ENCODE measurements around the gene PRR13.
"Not testable (repeated sequence)": the region's sequence is repeated elsewhere in the genome, so short reads cannot be mapped to it uniquely, and the experiment has no call there.

Gene PRR13

DNA sequence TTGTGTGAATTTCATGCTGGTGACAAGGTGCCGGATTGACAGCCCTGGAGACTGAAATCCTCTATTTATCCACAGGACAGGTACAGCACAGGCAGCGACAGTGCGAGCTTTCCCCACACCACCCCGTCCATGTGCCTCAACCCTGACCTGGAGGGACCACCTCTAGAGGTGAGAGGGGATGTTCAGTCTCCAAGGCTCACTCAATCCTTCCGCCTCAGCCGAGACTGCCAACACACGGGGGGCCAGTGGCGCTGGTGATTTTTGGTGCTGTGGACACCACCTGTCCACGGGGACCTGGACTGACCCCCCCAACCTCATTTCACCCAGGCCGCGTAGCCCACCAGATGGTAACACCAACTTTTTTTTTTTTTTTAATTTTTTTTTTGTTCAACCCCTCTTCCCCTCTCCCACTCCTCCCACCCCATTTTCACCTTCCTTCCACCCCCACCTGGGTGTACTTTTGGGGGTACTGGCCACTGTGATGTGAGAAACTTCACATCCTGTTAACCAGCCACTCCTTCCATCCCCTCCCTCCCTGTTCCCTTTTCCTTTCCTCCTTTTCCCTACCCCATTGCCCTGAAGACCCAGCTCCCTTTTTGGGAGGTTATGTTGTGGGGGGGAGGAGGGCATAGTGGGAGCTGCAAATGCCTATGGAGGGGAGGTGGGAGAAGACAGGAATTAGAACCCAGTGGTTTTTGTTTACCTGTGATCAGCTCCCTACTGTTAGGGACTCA, 23.3 kb downstream of the PRR13 start:
- DNase-seq = no peak
- in situ Hi-C loops (cut with MboI; ENCODE audit: low pct_unique_long_range_greater_than_20kb, low sequenced_read_pairs) = no loop called here

DNA sequence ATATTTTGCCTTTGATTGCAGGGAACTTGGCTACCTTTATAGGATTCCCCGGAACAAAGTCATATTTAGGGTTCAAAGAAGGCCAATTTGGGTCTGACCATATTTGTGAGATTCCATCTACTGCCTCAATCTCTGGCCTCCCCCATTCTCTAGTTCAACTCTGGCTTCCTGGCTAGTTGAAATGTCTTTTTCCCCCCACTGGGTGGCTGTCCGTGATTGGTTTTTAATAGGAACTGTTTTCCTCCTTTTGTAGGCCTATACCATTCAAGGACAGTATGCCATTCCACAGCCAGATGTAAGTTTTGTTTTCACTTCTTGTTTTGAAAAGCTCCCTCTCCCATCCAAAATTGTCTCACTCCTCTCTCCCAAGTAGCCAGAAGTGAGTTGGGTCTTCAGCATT, 24.1 kb downstream of the PRR13 start:
- in situ Hi-C loops (cut with MboI; ENCODE audit: low pct_unique_long_range_greater_than_20kb, low sequenced_read_pairs) = no loop called here
- no peak for DNase-seq

DNA sequence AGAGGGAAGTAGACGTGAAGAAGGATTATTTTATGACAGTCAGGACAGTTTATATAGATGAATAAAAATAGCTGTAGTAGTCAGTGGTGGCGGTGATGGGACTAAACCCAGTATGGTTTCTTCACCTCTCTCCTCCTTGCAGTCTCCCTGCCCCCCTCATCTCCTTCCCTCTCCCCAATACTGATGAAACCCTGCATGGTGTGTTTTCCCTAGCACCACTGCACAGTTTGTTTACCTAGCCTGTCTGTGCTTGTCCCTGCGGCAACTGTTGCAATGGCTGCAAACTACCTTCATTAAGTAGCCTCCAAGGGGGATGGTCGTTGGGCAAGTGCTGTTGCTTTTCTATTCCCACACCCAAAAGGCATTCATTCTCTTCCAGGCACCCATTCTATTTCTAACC, 25.1 kb downstream of the PRR13 start:
- DNase-seq = no peak
- in situ Hi-C loops (cut with MboI; ENCODE audit: low pct_unique_long_range_greater_than_20kb, low sequenced_read_pairs) = no loop called here

DNA sequence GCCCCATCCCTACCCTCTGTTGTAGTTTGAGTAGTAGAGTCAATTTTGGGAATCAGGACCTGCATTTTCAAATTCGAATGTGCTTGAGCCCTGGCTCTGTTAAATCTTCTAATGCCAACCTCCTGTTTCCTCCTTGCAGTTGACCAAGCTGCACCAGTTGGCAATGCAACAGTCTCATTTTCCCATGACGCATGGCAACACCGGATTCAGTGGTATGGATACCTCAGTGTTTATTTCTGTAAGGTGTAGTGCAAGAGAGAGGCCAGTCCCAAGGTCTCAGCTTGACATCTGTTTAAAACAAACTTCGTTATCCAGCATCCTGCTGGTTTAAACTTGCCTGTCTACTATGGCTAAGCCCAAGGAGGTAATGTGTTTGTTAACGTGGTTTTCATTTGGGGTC, 25.5 kb downstream of the PRR13 start:
- in situ Hi-C loops (cut with MboI; ENCODE audit: low pct_unique_long_range_greater_than_20kb, low sequenced_read_pairs) = no loop called here

DNA sequence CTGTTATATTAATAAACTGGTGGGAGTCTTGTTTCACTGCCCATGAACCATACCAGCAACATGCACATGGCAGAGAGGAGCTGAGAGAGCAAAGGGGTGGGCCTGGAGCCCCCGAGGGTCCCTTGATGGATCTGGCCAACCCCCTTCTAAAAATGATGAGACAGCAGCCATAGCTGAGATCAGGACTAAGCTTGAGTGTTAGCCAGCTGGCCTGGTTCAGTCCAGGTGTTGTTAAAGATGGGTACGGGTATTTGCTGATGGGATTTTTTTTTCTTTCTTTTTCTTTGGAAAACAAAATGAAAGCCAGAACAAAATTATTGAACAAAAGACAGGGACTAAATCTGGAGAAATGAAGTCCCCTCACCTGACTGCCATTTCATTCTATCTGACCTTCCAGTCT, 26.3 kb downstream of the PRR13 start:
- no peak for DNase-seq
- in situ Hi-C loops (cut with MboI; ENCODE audit: low pct_unique_long_range_greater_than_20kb, low sequenced_read_pairs) = no loop called here

More for the DNA sequence above, 25.5 kb downstream of the PRR13 start:
- no peak for DNase-seq

DNA sequence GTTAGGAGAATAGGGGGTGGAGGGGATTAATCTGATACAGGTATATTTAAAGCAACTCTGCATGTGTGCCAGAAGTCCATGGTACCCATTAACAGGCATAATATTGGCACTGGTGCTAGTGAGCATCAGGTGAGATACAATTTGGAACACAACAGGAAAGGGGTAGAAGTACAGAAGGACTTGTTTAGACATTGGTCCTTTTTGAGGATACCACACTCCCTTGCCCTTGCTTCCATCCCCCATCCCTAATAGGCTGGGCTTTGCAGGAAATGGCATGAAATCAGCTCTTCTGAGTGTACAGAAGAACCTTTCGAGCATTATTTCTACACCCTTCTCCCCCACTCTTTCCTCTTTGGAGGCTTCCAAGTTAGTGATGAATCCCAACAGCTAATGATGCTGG, 26.7 kb downstream of the PRR13 start:
- in situ Hi-C loops (cut with MboI; ENCODE audit: low pct_unique_long_range_greater_than_20kb, low sequenced_read_pairs) = no loop called here

DNA sequence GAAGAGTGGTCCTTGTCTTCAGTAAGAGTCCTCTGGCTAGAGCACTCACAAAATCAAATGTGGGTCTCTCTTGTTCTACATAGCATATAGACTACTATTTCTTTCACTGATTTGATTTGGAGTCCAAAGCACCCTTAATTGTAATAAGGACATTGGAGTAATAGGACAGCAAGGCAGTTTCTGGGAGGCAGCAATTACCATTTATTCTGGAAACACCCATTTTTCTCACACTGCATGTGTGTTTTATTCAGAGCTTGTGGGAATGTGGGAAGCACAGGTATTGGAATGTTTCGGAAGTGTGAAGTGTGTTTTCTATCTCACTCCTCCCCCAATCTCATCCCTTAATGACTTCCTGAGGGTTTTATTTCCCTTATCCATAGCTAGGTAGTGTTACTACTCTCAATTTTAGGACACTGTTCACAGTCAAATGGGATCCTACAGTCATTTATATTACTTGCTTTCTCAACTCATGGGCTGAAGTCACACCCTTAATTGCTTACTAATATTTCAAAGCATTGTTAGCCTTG, 30.6 kb downstream of the PRR13 start:
- no peak for DNase-seq
- in situ Hi-C loops (cut with MboI; ENCODE audit: low pct_unique_long_range_greater_than_20kb, low sequenced_read_pairs) = no loop called here

More for the DNA sequence above, 26.7 kb downstream of the PRR13 start:
- DNase-seq = no peak

DNA sequence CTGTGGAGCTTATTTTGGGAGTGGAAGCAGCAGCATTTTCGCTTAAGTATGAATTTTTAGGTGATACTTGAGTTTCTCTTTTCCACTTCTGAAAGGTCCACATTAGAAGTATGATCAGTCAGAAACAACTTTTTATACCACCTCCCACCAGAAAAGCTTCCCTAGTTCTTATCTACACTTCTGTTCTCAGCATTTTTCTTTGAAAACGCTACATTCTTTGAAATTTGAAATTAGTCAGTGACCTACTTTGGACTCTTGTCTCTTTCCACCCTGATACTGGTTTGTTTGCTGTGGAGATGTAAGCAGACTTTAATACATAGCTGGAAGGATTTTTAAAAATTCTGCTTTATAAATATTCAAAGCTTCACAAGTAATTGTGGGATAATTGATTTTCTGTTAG, 32.5 kb downstream of the PRR13 start:
- DNase-seq = no peak
- in situ Hi-C loops (cut with MboI; ENCODE audit: low pct_unique_long_range_greater_than_20kb, low sequenced_read_pairs) = no loop called here

DNA sequence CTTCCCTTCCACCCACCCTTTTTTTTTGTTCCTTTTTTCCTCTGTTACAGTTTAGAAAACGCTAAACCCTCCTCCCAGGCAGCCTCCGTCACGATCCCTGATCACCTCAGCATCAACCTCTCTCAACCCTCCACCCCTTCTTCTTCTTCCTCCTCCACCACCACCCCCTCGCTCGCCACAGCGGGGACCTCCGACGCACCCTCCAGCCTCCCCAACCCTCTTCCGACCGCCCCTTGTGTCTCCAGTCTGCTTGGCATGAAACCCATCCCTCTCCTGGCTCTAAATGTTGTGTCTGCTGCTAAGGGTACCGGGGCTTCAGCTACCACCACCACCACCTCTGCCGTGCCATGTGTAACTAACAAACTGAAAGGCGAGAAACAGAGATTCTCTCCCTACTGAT, 33.3 kb downstream of the PRR13 start:
- DNase-seq = no peak
- in situ Hi-C loops (cut with MboI; ENCODE audit: low pct_unique_long_range_greater_than_20kb, low sequenced_read_pairs) = no loop called here

DNA sequence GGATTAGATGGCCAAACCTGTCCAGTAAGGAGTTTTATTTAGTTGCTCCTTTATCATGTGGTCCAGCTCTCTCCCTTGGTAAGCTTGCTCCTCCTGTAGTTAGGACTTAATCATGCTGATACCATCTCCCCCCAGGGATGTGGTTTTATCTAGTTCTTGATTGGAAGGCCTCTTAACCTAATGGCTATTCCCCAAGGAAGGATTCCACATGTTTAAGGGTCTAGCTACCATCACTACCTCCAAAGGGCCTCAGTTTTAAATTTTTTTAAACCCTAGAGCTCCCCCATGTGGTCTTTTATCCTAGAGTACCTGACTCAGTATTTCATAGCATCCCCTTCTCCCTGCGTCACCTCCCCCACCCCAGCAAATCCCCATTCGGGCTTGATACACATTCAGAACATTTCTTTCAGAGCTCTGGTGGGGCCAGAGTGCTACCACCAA, 35.3 kb downstream of the PRR13 start:
- peak; percentile 65 for DNase-seq
- in situ Hi-C loops (cut with MboI; ENCODE audit: low pct_unique_long_range_greater_than_20kb, low sequenced_read_pairs) = no loop called here

DNA sequence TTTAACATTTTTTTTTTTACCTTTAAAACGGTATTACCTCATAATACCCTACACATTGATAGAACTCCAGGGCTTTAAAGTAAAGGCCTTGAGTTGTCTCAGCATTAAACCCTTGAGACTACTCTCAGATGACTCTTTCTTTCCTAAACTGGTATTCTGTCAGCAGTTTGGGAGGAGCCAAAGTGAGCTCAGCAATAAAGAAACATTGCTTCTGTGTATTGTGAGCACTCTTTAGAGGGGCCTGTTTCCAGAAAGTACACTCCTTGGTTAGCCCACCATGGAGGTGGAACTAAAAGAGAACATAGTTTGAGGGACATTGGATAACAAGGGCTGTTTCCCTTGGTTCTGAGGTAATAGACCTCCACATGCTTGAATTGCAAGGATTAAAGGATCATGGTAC, 37.3 kb downstream of the PRR13 start:
- DNase-seq = no peak
- in situ Hi-C loops (cut with MboI; ENCODE audit: low pct_unique_long_range_greater_than_20kb, low sequenced_read_pairs) = no loop called here

DNA sequence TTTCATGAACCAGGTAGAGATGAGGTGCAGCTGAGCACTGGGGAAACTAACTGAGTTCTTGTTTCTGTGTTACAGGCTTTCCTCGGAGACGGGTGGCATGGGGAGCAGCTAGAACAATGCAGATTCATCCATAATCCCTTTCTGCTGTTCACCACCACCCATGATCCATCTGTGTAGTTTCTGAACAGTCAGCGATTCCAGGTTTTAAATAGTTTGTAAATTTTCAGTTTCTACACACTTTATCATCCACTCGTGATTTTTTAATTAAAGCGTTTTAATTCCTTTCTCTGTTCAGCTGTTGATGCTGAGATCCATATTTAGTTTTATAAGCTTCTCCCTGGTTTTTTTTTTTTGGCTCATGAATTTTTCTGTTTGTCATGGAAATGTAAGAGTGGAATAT, 37.8 kb downstream of the PRR13 start:
- no peak for DNase-seq
- in situ Hi-C loops (cut with MboI; ENCODE audit: low pct_unique_long_range_greater_than_20kb, low sequenced_read_pairs) = no loop called here

DNA sequence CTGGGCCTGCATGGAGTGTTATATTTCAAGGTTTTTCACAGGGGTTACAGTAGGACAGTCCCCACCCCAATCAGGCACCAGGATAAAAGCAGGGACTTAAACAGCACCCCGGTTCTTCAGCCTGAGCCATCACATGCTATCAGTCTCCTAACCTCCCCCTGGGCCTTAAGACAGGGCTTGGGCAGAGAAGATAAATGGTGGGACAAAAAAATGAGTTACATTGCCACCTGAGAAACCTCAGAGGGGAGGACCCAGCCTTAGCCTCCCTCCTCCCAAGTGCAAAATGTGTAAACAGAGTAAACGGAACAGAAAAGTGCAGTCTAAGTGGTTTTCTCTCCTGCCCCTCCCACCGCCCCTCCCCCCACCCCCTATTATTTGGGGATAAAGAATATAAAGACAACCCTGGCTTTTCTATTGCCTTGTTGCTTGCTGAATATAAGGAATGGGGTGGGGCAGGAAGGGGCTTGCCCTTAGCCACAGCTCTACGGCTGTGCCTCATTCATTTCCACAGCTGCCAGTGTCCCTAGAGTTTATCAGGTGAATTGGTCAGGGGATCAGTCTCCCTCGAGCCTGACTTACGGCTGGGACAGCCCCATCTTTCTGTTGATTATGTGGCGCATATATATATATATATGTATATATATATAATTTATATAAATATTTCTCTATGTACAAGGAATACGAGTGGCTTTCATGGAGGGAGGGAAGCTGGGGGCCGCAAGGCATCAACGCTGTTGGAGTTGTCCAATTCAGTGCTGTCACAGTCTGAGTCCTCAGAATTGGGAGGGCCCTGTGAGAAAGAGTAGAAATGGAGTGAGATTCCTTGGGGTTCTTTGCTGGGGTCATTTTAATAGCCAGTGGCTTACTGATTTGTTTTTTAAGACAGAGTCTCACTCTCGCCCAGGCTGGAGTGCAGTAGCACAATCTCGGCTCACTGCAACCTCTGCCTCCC, 39.2 kb downstream of the PRR13 start:
- in situ Hi-C loops (cut with MboI; ENCODE audit: low pct_unique_long_range_greater_than_20kb, low sequenced_read_pairs) = no loop called here
- no peak for DNase-seq

DNA sequence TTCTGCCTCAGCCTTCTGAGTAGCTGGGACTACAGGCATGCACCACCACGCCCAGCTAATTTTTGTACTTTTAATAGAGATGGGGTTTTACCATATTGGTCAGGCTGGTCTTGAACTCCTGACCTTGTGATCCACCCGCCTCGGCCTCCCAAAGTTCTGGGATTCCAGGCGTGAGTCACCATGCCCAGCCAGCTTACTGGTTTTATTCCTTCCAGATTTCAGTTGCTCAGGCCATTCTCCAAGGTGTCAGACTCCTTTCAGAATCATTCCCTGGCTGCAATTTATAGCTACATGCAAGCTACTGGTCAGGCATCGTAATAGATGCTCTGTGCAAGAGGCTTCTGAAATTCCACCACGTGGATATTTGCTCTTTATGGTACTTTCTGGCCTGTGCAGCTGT, 39.9 kb downstream of the PRR13 start:
- not testable (repeated sequence) for DNase-seq

DNA sequence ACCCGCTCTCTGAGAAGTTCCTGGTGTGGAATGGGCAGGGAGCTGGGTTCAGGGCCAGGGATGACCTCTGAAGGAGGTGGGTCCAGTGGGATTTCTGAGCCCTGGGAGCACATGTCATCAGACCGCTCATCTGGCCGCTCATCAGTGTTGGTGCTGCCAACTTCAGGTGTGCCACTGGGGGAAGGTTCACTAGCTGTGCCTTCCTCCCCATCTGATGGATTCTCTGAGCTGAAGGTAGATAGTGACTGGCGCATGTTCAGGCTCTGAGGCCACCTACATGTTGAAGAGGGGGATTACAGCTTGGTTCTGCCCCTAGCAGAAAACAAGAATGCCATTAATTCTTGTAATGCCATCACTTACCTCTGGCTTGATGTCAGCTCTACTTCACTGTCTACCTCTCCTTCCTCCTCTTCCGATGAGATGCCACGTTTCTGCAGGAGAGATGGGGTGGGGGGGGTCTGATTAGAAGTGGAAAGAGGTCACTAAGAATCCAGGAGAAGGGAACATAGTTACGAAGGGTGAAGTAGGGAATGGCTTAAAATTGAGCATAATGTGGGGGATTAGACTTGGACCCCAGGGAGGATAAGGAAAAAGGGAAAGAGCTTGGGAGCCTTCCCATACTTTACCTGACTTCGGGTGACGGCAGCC, 40.5 kb downstream of the PRR13 start:
- peak; percentile 36 for DNase-seq
- in situ Hi-C loops (cut with MboI; ENCODE audit: low pct_unique_long_range_greater_than_20kb, low sequenced_read_pairs) = no loop called here

More for the DNA sequence above, 39.9 kb downstream of the PRR13 start:
- in situ Hi-C loops (cut with MboI; ENCODE audit: low pct_unique_long_range_greater_than_20kb, low sequenced_read_pairs) = not testable (repeated sequence)

DNA sequence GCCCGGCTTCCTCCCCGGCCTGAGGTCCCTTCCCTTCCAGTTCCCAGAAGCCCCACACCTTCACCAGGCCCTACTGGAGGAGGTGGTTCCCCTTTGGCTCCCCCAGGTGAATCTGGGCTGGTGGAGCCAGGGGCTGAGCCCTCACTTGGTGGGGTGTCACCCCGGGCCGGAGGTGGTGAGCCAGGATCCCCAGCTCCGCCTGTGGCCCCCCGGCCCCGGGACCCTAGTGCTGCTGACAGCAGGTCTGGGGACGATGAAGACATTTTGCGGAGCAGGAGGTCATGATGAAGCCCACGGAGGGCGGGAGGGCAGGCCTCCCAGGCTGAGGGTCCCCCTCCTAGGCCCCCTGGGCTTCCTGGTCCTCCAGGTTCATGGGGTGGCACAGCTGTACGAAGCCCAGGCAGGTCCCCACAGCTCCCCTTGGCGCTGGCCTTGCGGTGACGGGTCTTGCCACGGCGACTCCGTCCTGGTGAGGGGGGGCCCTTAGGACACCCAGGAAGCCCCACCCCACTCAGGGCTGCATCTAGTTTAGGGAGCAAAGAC, 41.2 kb downstream of the PRR13 start:
- no peak for DNase-seq

DNA sequence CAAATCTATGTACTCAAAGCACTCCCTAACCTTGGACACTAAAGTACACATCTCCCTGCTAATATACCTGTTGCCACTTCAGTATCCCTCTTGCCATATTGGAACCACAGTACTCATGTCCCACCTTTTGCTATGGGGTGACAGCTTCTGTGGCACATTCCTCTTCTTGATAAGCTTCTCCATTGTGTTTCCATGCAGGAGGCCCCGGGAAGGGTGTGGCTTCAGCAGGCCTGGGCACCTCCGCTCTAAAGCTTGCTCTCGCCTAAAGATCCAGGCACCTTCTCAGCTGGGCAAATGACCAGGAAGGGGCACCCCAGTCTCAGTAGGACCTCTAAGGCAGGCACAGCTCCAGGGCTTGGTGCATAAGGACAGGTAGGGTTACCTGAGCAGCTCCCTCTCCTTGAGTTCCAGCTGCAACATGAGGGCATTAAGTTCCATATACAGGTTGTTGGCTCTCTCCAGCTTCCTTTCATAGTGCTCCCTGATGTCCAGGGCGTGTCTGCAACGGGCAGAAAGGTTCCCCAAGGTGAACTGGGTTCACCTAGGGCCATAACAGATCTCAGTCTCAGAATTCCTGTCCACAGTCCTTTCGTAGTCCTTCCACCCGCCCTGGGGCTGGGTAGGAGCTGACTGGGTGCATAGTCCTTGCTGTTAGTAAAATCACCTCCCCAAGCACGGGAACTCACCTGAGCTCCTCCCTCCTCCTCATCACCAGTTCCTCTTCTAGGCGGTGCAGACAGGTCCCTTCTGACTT, 41.9 kb downstream of the PRR13 start:
- in situ Hi-C loops (cut with MboI; ENCODE audit: low pct_unique_long_range_greater_than_20kb, low sequenced_read_pairs) = no loop called here
- DNase-seq = peak; percentile 26

More for the DNA sequence above, 41.2 kb downstream of the PRR13 start:
- in situ Hi-C loops (cut with MboI; ENCODE audit: low pct_unique_long_range_greater_than_20kb, low sequenced_read_pairs) = no loop called here

DNA sequence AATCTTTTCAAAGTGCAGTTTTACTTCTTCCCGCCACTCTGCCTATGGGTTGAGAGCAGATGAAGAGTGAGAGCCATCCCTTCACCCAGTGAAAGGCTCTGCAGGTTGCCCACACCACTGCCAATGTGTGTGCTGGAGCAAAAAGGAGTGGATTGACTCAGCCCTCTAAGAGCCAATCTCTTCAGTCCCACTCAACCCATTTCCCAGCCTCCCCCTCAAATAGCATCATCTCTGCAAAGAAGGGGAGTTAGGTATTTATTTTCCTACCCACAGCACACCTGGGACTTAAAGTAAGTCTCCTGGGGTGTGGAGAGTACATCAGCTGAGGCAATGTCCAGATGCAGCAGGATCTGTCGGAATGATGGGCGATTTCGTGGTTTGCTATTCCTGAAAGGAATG, 42.4 kb downstream of the PRR13 start:
- in situ Hi-C loops (cut with MboI; ENCODE audit: low pct_unique_long_range_greater_than_20kb, low sequenced_read_pairs) = no loop called here
- DNase-seq = no peak
